ENCODE data around the gene EVI5L. TPM values are rescaled to one million over a fixed set of nuclear protein-coding genes. Genes with fewer than 3 reads are reported as not detected.

Gene EVI5L
- total and polyA plus RNA-seq, 2 of the 8 experiments (the other 6 are each of a cell fraction or from before 2014, with no cell fraction given), result 7.2 to 11.0 TPM

- TF ChIP-seq RNF2 (IDR thresholded peaks at IDR 0.05; ENCODE audit: borderline replicate concordance, low read depth, low read length, missing control alignments, poor library complexity, severe bottlenecking), result no peak
- TF ChIP-seq ATF2 (IDR thresholded peaks at IDR 0.05; ENCODE audit: low read length), result no peak
- no peak for TF ChIP-seq SP4 (IDR thresholded peaks at IDR 0.05; ENCODE audit: low read length)
- no peak for TF ChIP-seq CHD1 (IDR thresholded peaks at IDR 0.05; ENCODE audit: low read depth, low read length)
- no peak for TF ChIP-seq SUZ12 (IDR thresholded peaks at IDR 0.05; ENCODE audit: low read length)
- no peak for TF ChIP-seq TAF1 (IDR thresholded peaks at IDR 0.05; ENCODE audit: low read depth, low read length)
Measured at GRCh38 chr19:7859831-7860713, 30.1 kb downstream of the EVI5L start (continued).
